GM23248 (cell line): ENCODE results near the gene PCDHGC4. TPM values are rescaled to one million over a fixed set of nuclear protein-coding genes. Genes with fewer than 3 reads are reported as not detected.
A peak's percentile ranks its signal among the peaks of the same experiment; 100 is the strongest.

ENCODE experiments used
- DNase-seq: peaks from one replicate; pipeline ENCODE4 v3.0.0-alpha.2; 2015
- H2AFZ ChIP-seq: fragments of 200-600 bp; sonication (generic); 2 replicates; pipeline ENCODE4 v1.6.1; 2016; ENCODE audit warnings: antibody characterized with exemption
- H3F3A ChIP-seq: fragments of 200-600 bp; sonication (generic); 2 replicates; pipeline ENCODE4 v1.6.1; 2016; ENCODE audit warnings: mild to moderate bottlenecking, antibody characterized with exemption, mixed run types; ENCODE audit not compliant: insufficient read depth
- H3K27ac ChIP-seq: fragments of 200-600 bp; sonication (generic); 2 replicates; pipeline ENCODE4 v1.5.1; 2016; ENCODE audit warnings: mild to moderate bottlenecking
- H3K27me3 ChIP-seq: fragments of 200-600 bp; sonication (generic); replicated peaks from 2 replicates; pipeline ENCODE4 v1.6.1; 2016; ENCODE audit warnings: mild to moderate bottlenecking; ENCODE audit not compliant: insufficient read depth
- H3K36me3 ChIP-seq: fragments of 200-600 bp; sonication (generic); 2 replicates; pipeline ENCODE4 v1.6.1; 2016; ENCODE audit warnings: low read depth, mild to moderate bottlenecking
- H3K4me1 ChIP-seq: fragments of 200-600 bp; sonication (generic); 2 replicates; pipeline ENCODE4 v1.6.1; 2016; ENCODE audit warnings: mild to moderate bottlenecking; ENCODE audit not compliant: insufficient read depth
- H3K4me2 ChIP-seq: fragments of 200-600 bp; sonication (generic); one replicate; pipeline ENCODE4 v1.6.1; 2016; ENCODE audit warnings: mild to moderate bottlenecking; ENCODE audit not compliant: unreplicated experiment
- H3K4me3 ChIP-seq: fragments of 200-600 bp; sonication (generic); 2 replicates; pipeline ENCODE4 v1.5.1; 2016; ENCODE audit warnings: mild to moderate bottlenecking
- H3K79me2 ChIP-seq: fragments of 200-600 bp; sonication (generic); 2 replicates; pipeline ENCODE4 v1.6.1; 2016; ENCODE audit warnings: mild to moderate bottlenecking; ENCODE audit not compliant: insufficient read depth
- H3K9ac ChIP-seq: fragments of 200-600 bp; sonication (generic); 2 replicates; pipeline ENCODE4 v1.6.1; 2016; ENCODE audit warnings: mild to moderate bottlenecking
- H3K9me2 ChIP-seq: fragments of 200-600 bp; sonication (generic); 2 replicates; pipeline ENCODE4 v1.6.1; 2016; ENCODE audit warnings: mixed run types, mild to moderate bottlenecking, moderate library complexity; ENCODE audit not compliant: insufficient read depth
- H3K9me3 ChIP-seq: fragments of 200-600 bp; sonication (generic); one replicate; pipeline ENCODE4 v1.6.1; 2017; ENCODE audit warnings: low read depth
- H4K20me1 ChIP-seq: fragments of 200-600 bp; sonication (generic); 2 replicates; pipeline ENCODE4 v1.6.0; 2016; ENCODE audit not compliant: insufficient read depth
- EZH2 ChIP-seq: fragments of 200-600 bp; sonication (generic); IDR thresholded peaks from 2 replicates; pipeline ENCODE4 v1.6.1; 2018; ENCODE audit warnings: antibody characterized with exemption, mild to moderate bottlenecking; ENCODE audit not compliant: insufficient read depth, poor library complexity, severe bottlenecking
- EZH2phosphoT487 ChIP-seq: fragments of 200-600 bp; sonication (generic); IDR thresholded peaks from 2 replicates; pipeline ENCODE4 v1.6.1; 2018; ENCODE audit warnings: antibody characterized with exemption, moderate library complexity, mild to moderate bottlenecking, low read depth; ENCODE audit not compliant: insufficient read depth
- WGBS, 2 experiments: methylation state at CpG; one replicate each; pipeline ENCODE4 v1.1.6; 2015 to 2017; ENCODE audit warnings: low lambda C conversion rate in 2 of 2, low coverage in 1 of 2; ENCODE audit errors: missing lambda C conversion rate in 2 of 2; 5-methylcytosine and 5-hydroxymethylcytosine counted together
- in situ Hi-C: fragments of 300-500 bp; cut with MboI; formaldehyde crosslinking; loops from 2 replicates; pipeline ENCODE4 v1.15.0; 2020
- polyA plus RNA-seq: library from polyadenylated mRNA; unstranded; fragments of >200 nt; fragmentation: Nextera tagmentation; extraction: Ambion mirVana; gene quantifications from 2 replicates; pipeline ENCODE4 v1.2.1, GENCODE V29; 2016
- total RNA-seq: library from RNA; depleted of rRNA; stranded (reverse); fragments of >200 nt; shearing (Covaris generic); gene quantifications from 2 replicates; pipeline ENCODE4 v1.2.3, GENCODE V29; 2014

PCDHGC4 gene
- total and polyA plus RNA-seq, 2 experiments from 2014 or later: 0.16 to 0.54 TPM

- Histone ChIP-seq H3K9me3 (no peaks in the 10 kb centered on the region), H2AFZ (peak overlapping the region; percentile 57), H3K27ac (peak overlapping the region; percentile 92), H3K36me3 (0 out of 2 replicates have a peak, but pooled peaks cover 4% of the 10 kb centered on the region), H3K9me2 (no peaks in the 10 kb centered on the region), H3K27me3 (no peaks in the 10 kb centered on the region), H3K9ac (peak overlapping the region; percentile 75), H3K4me1 (peaks cover 68% of the 10 kb centered on the region), H4K20me1 (no peaks in the 10 kb centered on the region), H3K4me2 (peak overlapping the region; percentile 96), H3F3A (peaks cover 83% of the 10 kb centered on the region), H3K4me3 (peak overlapping the region; percentile 58), H3K79me2 (0 out of 2 replicates have a peak, but pooled peaks cover 7% of the 10 kb centered on the region)
- in situ Hi-C loops: no loop called here
- WGBS, 2 experiments: 29% methylated on average over 7 of the region's 7 CpGs
- DNase-seq: peak; percentile 37
- no peak for TF ChIP-seq EZH2phosphoT487
Measured at GRCh38 chr5:141525653-141526052, 40.8 kb downstream of the PCDHGC4 start.

- Histone ChIP-seq H2AFZ (no peak overlapping the region), H3K9me3 (no peaks in the 10 kb centered on the region), H3K4me2 (no peak overlapping the region), H3K79me2 (0 out of 2 replicates have a peak, but pooled peaks cover 11% of the 10 kb centered on the region), H3K9ac (no peak overlapping the region), H3K27ac (no peak overlapping the region; the same call in 1 of the 2 replicates), H3F3A (peaks cover 75% of the 10 kb centered on the region), H4K20me1 (no peaks in the 10 kb centered on the region), H3K27me3 (no peaks in the 10 kb centered on the region), H3K9me2 (no peaks in the 10 kb centered on the region), H3K4me3 (no peak overlapping the region), H3K4me1 (peaks cover 53% of the 10 kb centered on the region), H3K36me3 (0 out of 2 replicates have a peak, but pooled peaks cover 4% of the 10 kb centered on the region)
- 15 to 18% methylated on average over 1 of the region's 1 CpG for WGBS, 2 experiments
- DNase-seq: no peak
- TF ChIP-seq EZH2phosphoT487 (no peak), EZH2 (no peak)
- in situ Hi-C loops: no loop called here
Measured at GRCh38 chr5:141527426-141527825, 42.6 kb downstream of the PCDHGC4 start.

DNA sequence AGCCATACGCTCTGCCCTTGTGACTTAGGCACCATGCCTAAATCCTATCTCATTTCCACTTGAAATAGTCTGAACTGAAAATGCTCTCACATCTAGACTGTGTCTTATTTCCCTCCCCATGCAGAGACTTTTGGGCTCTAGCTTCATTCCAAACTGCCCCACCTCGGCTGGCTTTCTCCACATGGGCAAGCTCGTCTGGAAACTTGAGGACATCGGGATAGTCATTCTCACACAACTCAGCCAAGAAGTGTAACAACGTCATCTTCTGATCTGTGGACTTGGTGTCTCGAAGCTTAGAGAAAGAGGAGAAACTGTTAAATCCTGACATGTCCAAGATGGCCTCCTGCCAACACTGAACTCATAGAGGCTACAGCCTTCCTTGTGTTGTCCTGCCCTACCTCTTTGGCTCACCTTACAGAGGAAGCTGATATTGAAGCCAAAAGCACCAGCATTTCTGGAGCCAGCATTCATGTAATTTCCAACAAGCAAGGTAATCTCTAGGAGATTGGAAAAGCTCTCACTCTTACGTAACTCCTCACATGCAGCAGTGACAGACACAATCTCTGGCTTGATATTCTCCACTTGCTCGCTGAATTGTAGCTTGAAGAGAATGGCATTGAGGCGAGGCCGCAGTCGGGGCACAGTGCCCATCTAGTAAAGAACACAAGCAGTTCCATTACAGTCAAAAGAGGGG, 43.6 kb downstream of the PCDHGC4 start:
- Histone ChIP-seq H3K27me3 (no peaks in the 10 kb centered on the region), H3K9ac (peak overlapping the region; percentile 63), H3K4me2 (peak overlapping the region; percentile 72), H3K4me3 (peak overlapping the region; percentile 13; the same call in 1 of the 2 replicates), H3K79me2 (0 out of 2 replicates have a peak, but pooled peaks cover 7% of the 10 kb centered on the region), H3F3A (peaks cover 68% of the 10 kb centered on the region), H3K9me2 (no peaks in the 10 kb centered on the region), H3K27ac (peak overlapping the region; percentile 90), H3K36me3 (peaks cover 9% of the 10 kb centered on the region), H4K20me1 (no peaks in the 10 kb centered on the region), H3K4me1 (peaks cover 51% of the 10 kb centered on the region), H2AFZ (peak overlapping the region; percentile 42), H3K9me3 (no peaks in the 10 kb centered on the region)
- in situ Hi-C loops: no loop called here
- TF ChIP-seq EZH2 (no peak), EZH2phosphoT487 (no peak)
- WGBS, 2 experiments: 19 to 21% methylated on average over 11 of the region's 11 CpGs
- DNase-seq: peak; percentile 82

DNA sequence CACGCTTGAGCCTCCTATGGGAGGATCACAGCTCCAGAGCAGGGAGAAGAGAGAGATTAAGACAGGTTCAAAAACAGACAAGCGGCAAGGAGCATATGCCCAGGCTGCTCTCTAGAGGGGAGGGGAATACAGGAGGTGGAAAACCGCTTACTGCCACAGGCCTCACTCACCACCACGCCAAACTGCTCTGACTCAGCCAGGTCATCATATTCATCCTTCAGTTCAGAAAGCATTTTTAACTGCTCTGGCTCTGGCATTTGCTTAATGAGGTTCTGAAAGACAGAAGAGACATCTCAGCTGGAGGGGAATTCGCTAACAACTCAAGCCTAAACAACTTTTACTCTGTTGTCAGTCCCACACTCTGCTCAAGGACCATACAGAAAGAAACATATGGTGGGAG, 44.2 kb downstream of the PCDHGC4 start:
- in situ Hi-C loops: no loop called here
- Histone ChIP-seq H3K4me2 (peak overlapping the region; percentile 72), H3K27me3 (no peaks in the 10 kb centered on the region), H3K36me3 (peaks cover 7% of the 10 kb centered on the region), H3K27ac (peak overlapping the region; percentile 90), H2AFZ (peak overlapping the region; percentile 42), H3K9ac (peak overlapping the region; percentile 63), H3F3A (peaks cover 65% of the 10 kb centered on the region), H3K4me3 (peak overlapping the region; percentile 13), H3K4me1 (peaks cover 48% of the 10 kb centered on the region), H4K20me1 (no peaks in the 10 kb centered on the region), H3K79me2 (0 out of 2 replicates have a peak, but pooled peaks cover 6% of the 10 kb centered on the region), H3K9me3 (no peaks in the 10 kb centered on the region), H3K9me2 (no peaks in the 10 kb centered on the region)
- DNase-seq: peak; percentile 85
- 8 to 12% methylated on average over 5 of the region's 5 CpGs for WGBS, 2 experiments
- TF ChIP-seq EZH2phosphoT487 (no peak), EZH2 (no peak)
